ENCODE results near the gene CENATAC. TPM values are rescaled to one million over a fixed set of nuclear protein-coding genes. Genes with fewer than 3 reads are reported as not detected.
A peak's percentile ranks its signal among the peaks of the same experiment; 100 is the strongest.

CENATAC gene
- total and polyA plus RNA-seq, 9 of the 15 experiments (the other 6 are each of a cell fraction or from before 2014, with no cell fraction given), result 2.4 to 25.5 (median 13.7) TPM

- TF ChIP-seq FOXO4 (CRISPR knock-in tag; IDR thresholded peaks at IDR 0.05) (no peak), CHCHD3 (CRISPR knock-in tag; IDR thresholded peaks at IDR 0.05) (no peak), NFE2 (IDR thresholded peaks at IDR 0.05; ENCODE audit: low read depth) (no peak), ZNF3 (CRISPR knock-in tag; IDR thresholded peaks at IDR 0.05) (no peak), BDP1 (IDR thresholded peaks at IDR 0.05; ENCODE audit: insufficient read depth, insufficient read length) (no peak), ZFP30 (CRISPR knock-in tag; IDR thresholded peaks at IDR 0.05; ENCODE audit: borderline replicate concordance) (no peak), ZBTB8A (IDR thresholded peaks at IDR 0.05; ENCODE audit: partially characterized antibody) (no peak), EHMT2 (IDR thresholded peaks at IDR 0.05) (no peak), STAG1 (CRISPR knock-in tag; IDR thresholded peaks at IDR 0.05; ENCODE audit: borderline replicate concordance) (no peak), ZBTB43 (CRISPR knock-in tag; IDR thresholded peaks at IDR 0.05) (peak; percentile 64; the same call in 1 of the 2 replicates), MIER1 (IDR thresholded peaks at IDR 0.05; ENCODE audit: low read depth) (no peak), PRDM10 (IDR thresholded peaks at IDR 0.05; ENCODE audit: partially characterized antibody) (no peak), HDAC1 (IDR thresholded peaks at IDR 0.05) (peak in 1 of 2 experiments; percentile 82; a peak in 2 of 4 replicates), DMBX1 (CRISPR knock-in tag; IDR thresholded peaks at IDR 0.05; ENCODE audit: borderline replicate concordance) (no peak), POLR3G (IDR thresholded peaks at IDR 0.05; ENCODE audit: extremely low read depth, insufficient read length, insufficient replicate concordance) (no peak), ZNF146 (CRISPR knock-in tag; IDR thresholded peaks at IDR 0.05; ENCODE audit: unreplicated experiment) (no peak), ZNF253 (CRISPR knock-in tag; conservative IDR thresholded peaks at IDR 0.05) (no peak), GTF3C2 (IDR thresholded peaks at IDR 0.05; ENCODE audit: borderline replicate concordance, extremely low read depth, insufficient read length) (no peak)
Measured at GRCh38 chr11:119018074-119018938, 20.4 kb downstream of the CENATAC start, which contains the start of the genes RPS25 and TRAPPC4 (continued).
